Stomach (tissue), 9 donors: ENCODE measurements around the gene CCDC78. TPM values are rescaled to one million over a fixed set of nuclear protein-coding genes. Genes with fewer than 3 reads are reported as not detected.

Source experiments
- DNase-seq, 2 donors: peaks; one replicate each; pipeline versions ENCODE4 v3.0.0 to v3.0.0-alpha.2; 2013 to 2019
- H3K27ac ChIP-seq, 5 donors: fragments of 200-600 bp in 4 of 5; sonication (generic) in 4 of 5; one replicate each; pipeline ENCODE4 v1.5.1; 2013 to 2019; ENCODE audit warnings: mild to moderate bottlenecking in 1 of 5, moderate library complexity in 1 of 5
- H3K27me3 ChIP-seq, 3 donors: fragments of 200-600 bp; sonication (generic); one replicate each; pipeline ENCODE4 v1.5.1; 2017 to 2019; ENCODE audit warnings: mixed run types in 1 of 3
- H3K36me3 ChIP-seq, 4 donors: fragments of 200-600 bp; sonication (generic); 1 replicate in 3 of 4; 2 replicates in 1 of 4; pipeline ENCODE4 v1.5.1; 2016 to 2019
- H3K4me1 ChIP-seq, 4 donors: fragments of 200-600 bp; sonication (generic); one replicate each; pipeline ENCODE4 v1.5.1; 2016 to 2019
- H3K4me3 ChIP-seq, 4 donors: fragments of 200-600 bp; sonication (generic) in 3 of 4; one replicate each; pipeline ENCODE4 v1.5.1; 2016 to 2019; ENCODE audit warnings: mild to moderate bottlenecking in 1 of 4
- H3K9me3 ChIP-seq, 4 donors: fragments of 200-600 bp; sonication (generic); one replicate each; pipeline ENCODE4 v1.5.1; 2016 to 2019
- EP300 ChIP-seq: sonication (generic); formaldehyde crosslinking; IDR thresholded peaks from one replicate; pipeline ENCODE4 v1.6.1; 2017; ENCODE audit warnings: antibody characterized with exemption
- POLR2A ChIP-seq, 4 donors: fragments of 450-650 bp; IDR thresholded peaks; one replicate each; pipeline ENCODE4 v1.6.1; 2016; ENCODE audit warnings: antibody characterized with exemption in 4 of 4, control low read depth in 2 of 4, mild to moderate bottlenecking in 1 of 4, moderate library complexity in 1 of 4
- POLR2AphosphoS5 ChIP-seq, 3 donors: sonication (generic); formaldehyde crosslinking; IDR thresholded peaks; one replicate each; pipeline ENCODE4 v1.6.1; 2016; ENCODE audit warnings: antibody characterized with exemption in 3 of 3
- WGBS, 5 donors: extraction: QIAGEN DNeasy Blood & Tissue Kit in 3 of 5; methylation state at CpG; one replicate each; pipeline versions ENCODE4 v1.1.5 to v1.1.7; 2013 to 2018; 5-methylcytosine and 5-hydroxymethylcytosine counted together
- intact Hi-C: fragments of 100-400 bp; cut with DNase I; formaldehyde crosslinking; loops from one replicate; pipeline ENCODE4 v1.15.1; 2023; ENCODE audit warnings: low total_unique reads
- polyA plus RNA-seq, 3 donors: library from polyadenylated mRNA; stranded (reverse); fragments of 200-250 nt; gene quantifications; one replicate each; pipeline ENCODE4 v1.2.3, GENCODE V29; 2013
- total RNA-seq, 5 donors: library from RNA; depleted of rRNA; stranded (reverse); fragments of >200 nt; gene quantifications; one replicate each; pipeline versions ENCODE4 v1.1.0 to v1.2.3, GENCODE V29; 2014 to 2016
- TF ChIP-seq, protein P1 (sequence below), 7 experiments: fragments of 450-650 bp in 4 of 7; fragments of 200-600 bp in 3 of 7; sonication (generic) in 3 of 7; IDR thresholded peaks; one replicate each; pipeline ENCODE4 v1.5.1; 2016 to 2019; ENCODE audit warnings: antibody characterized with exemption in 7 of 7, control low read depth in 2 of 7, mild to moderate bottlenecking in 1 of 7
- donor health status: healthy with polysubstance abuse.
- donor health status: Bipolar disorder and iron deficiency.
- donor health status: healthy.

CCDC78 gene
- total and polyA plus RNA-seq, 8 donors, result 1.3 to 14.3 (median 1.5) TPM; not detected in 4

GRCh38 chr16:687499-687898 is 38.7 kb downstream of the CCDC78 start:
- Histone ChIP-seq H3K4me3 (no peak overlapping the region), H3K4me1 (peaks cover 45 to 72% (median 65%) of the 10 kb centered on the region in 4 donors), H3K27ac (no peak overlapping the region), H3K36me3 (peaks cover 19 to 41% (median 28%) of the 10 kb centered on the region in 4 donors), H3K9me3 (no peaks in the 10 kb centered on the region), H3K27me3 (peaks cover 0 to 14% (median 0%) of the 10 kb centered on the region in 3 donors)
- intact Hi-C loops, result no loop called here
- WGBS, 5 donors, result 88 to 93% (median 91%) methylated on average over 16 to 19 of the region's 19 CpGs
- TF ChIP-seq POLR2A (IDR thresholded peaks at IDR 0.05) (no peak), EP300 (no peak), POLR2AphosphoS5 (IDR thresholded peaks at IDR 0.05) (no peak)
- TF ChIP-seq, protein P1, sequence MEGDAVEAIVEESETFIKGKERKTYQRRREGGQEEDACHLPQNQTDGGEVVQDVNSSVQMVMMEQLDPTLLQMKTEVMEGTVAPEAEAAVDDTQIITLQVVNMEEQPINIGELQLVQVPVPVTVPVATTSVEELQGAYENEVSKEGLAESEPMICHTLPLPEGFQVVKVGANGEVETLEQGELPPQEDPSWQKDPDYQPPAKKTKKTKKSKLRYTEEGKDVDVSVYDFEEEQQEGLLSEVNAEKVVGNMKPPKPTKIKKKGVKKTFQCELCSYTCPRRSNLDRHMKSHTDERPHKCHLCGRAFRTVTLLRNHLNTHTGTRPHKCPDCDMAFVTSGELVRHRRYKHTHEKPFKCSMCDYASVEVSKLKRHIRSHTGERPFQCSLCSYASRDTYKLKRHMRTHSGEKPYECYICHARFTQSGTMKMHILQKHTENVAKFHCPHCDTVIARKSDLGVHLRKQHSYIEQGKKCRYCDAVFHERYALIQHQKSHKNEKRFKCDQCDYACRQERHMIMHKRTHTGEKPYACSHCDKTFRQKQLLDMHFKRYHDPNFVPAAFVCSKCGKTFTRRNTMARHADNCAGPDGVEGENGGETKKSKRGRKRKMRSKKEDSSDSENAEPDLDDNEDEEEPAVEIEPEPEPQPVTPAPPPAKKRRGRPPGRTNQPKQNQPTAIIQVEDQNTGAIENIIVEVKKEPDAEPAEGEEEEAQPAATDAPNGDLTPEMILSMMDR (IDR thresholded peaks at IDR 0.05), result no peak
- no peak for DNase-seq

GRCh38 chr16:686459-687260 is 39.6 kb downstream of the CCDC78 start:
- DNase-seq, result no peak
- peaks cover 0 to 6% (median 0%) of the 10 kb centered on the region in 3 donors for H3K27me3 ChIP-seq
- 91 to 94% (median 93%) methylated on average over 48 to 51 of the region's 51 CpGs; no CpG with 5 or more reads in 1 of the 5 donors for WGBS, 5 donors
- peaks cover 27 to 49% (median 36%) of the 10 kb centered on the region in 4 donors for H3K36me3 ChIP-seq
- H3K4me3 ChIP-seq, result no peak overlapping the region
- no peak overlapping the region for H3K27ac ChIP-seq
- TF ChIP-seq POLR2A (IDR thresholded peaks at IDR 0.05), result no peak
- TF ChIP-seq EP300, result no peak
- TF ChIP-seq POLR2AphosphoS5 (IDR thresholded peaks at IDR 0.05), result no peak
- TF ChIP-seq, protein P1 (IDR thresholded peaks at IDR 0.05), result no peak
- no peaks in the 10 kb centered on the region for H3K9me3 ChIP-seq
- H3K4me1 ChIP-seq, result peaks cover 53 to 80% (median 73%) of the 10 kb centered on the region in 4 donors
- intact Hi-C loops, result no loop called here

DNA sequence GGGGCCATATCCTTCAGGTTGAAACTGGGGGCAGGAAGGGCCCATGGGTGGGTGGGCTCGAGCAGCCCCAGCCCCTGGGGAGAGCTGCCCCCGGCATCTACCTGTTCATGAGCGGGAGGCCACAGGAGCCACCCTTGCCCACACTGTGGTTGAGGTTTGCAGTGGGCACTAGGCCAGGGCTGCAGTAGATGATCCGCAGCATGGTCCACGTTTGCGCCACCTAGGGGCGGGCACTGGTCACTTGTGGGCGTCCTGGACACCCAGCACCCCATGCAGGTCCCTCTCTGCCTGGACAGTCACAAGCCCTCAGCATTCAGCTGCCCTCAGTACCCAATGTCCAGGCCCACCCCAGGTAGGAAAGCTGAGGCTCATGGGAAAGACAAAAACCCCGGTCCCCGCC is 40.3 kb downstream of the CCDC78 start:
- Histone ChIP-seq H3K4me1 (peaks cover 60 to 87% (median 80%) of the 10 kb centered on the region in 4 donors), H3K36me3 (peaks cover 32 to 52% (median 41%) of the 10 kb centered on the region in 4 donors), H3K27me3 (no peaks in the 10 kb centered on the region), H3K4me3 (no peak overlapping the region), H3K9me3 (no peaks in the 10 kb centered on the region), H3K27ac (no peak overlapping the region)
- TF ChIP-seq EP300 (no peak), POLR2A (IDR thresholded peaks at IDR 0.05) (no peak), POLR2AphosphoS5 (IDR thresholded peaks at IDR 0.05) (peak in 1 of 3 donors; percentile 18)
- TF ChIP-seq, protein P1 (IDR thresholded peaks at IDR 0.05), result peak in 4 of 7 experiments; percentile 19 to 47 (median 32)
- DNase-seq, result peak; percentile 59 to 76
- intact Hi-C loops, result no loop called here
- 54 to 90% (median 58%) methylated on average over 2 to 10 of the region's 10 CpGs for WGBS, 5 donors

- Histone ChIP-seq H3K27ac (peak overlapping the region in 4 of 5 donors; percentile 77 to 90 (median 82)), H3K36me3 (peaks cover 32 to 52% (median 41%) of the 10 kb centered on the region in 4 donors), H3K27me3 (no peaks in the 10 kb centered on the region), H3K9me3 (no peaks in the 10 kb centered on the region), H3K4me1 (peaks cover 56 to 85% (median 77%) of the 10 kb centered on the region in 4 donors), H3K4me3 (peak overlapping the region; percentile 62 to 88 (median 78))
- DNase-seq, result no peak
- WGBS, 5 donors, result 92 to 96% (median 93%) methylated on average over 38 to 61 of the region's 61 CpGs
- TF ChIP-seq EP300 (no peak), POLR2AphosphoS5 (IDR thresholded peaks at IDR 0.05) (no peak), POLR2A (IDR thresholded peaks at IDR 0.05) (no peak)
- TF ChIP-seq, protein P1 (IDR thresholded peaks at IDR 0.05), result no peak
- intact Hi-C loops, result no loop called here
Measured at GRCh38 chr16:684961-685696, 41.1 kb downstream of the CCDC78 start.
